GM12864 (cell line): ENCODE measurements around the gene FOXL1.

Experiments
- DNase-seq: peaks from one replicate; pipeline ENCODE4 v3.0.0-alpha.2; 2011; ENCODE audit warnings: low read depth
- H3K4me3 ChIP-seq: 2 replicates; pipeline ENCODE4 v1.5.1; 2011; ENCODE audit warnings: mild to moderate bottlenecking, low read depth, low read length, control low read depth
- CTCF ChIP-seq: IDR thresholded peaks from 2 replicates; pipeline ENCODE4 v1.5.1; 2011; ENCODE audit warnings: low read depth, mild to moderate bottlenecking, moderate library complexity, low read length, control low read depth, inconsistent platforms; ENCODE audit errors: missing control alignments

Gene FOXL1

GRCh38 chr16:86533076-86533475 lies 45.3 kb upstream of the FOXL1 start:
- no peak for TF ChIP-seq CTCF
- no peak overlapping the region for H3K4me3 ChIP-seq
- no peak for DNase-seq

GRCh38 chr16:86533767-86534351 lies 44.5 kb upstream of the FOXL1 start:
- no peak overlapping the region for H3K4me3 ChIP-seq
- DNase-seq: no peak
- TF ChIP-seq CTCF: no peak

GRCh38 chr16:86534779-86535615 lies 43.4 kb upstream of the FOXL1 start:
- no peak for TF ChIP-seq CTCF
- no peak for DNase-seq
- no peak overlapping the region for H3K4me3 ChIP-seq

DNA sequence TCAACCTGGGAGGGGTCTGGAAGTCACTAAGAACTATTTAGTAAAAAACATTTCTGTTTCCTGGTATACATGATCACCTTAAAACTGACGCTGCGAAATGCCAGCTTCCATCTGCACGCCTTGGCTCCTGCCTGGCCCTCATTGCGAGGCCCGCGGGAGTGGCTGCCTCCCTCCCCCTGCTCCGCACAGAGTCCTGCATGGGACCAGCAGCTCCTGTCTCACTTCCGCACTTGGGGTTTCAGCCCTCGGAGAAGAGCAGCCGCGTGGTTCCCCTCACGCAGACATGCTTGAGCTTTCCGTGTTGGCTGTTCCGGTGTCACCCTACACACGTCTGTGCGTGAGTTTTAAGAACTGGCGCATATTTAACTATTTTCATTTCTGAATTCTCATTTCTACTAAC lies 41.7 kb upstream of the FOXL1 start:
- DNase-seq: no peak

DNA sequence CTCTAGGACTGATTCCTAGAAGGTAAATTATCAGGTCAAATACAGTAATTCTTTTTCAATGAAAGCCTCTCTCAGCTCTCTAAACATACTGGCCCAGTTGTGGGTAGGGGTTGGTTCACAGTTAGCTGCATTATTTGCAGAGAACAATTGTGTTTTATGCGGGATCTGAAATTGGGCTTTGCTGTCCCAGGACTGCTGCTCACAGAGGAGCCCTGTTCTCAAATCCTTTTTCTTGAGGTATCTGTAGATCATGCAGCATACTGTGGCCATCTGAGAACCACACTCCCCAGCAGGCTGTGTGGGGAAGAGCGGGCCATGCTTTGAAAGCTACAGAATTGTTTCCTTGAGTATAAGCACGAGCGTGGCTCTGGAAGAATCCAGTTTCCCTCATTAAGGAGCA lies 40.9 kb upstream of the FOXL1 start:
- no peak for TF ChIP-seq CTCF
- H3K4me3 ChIP-seq: no peak overlapping the region
- DNase-seq: no peak

More for the DNA sequence above, 41.7 kb upstream of the FOXL1 start:
- H3K4me3 ChIP-seq: no peak overlapping the region
- no peak for TF ChIP-seq CTCF

DNA sequence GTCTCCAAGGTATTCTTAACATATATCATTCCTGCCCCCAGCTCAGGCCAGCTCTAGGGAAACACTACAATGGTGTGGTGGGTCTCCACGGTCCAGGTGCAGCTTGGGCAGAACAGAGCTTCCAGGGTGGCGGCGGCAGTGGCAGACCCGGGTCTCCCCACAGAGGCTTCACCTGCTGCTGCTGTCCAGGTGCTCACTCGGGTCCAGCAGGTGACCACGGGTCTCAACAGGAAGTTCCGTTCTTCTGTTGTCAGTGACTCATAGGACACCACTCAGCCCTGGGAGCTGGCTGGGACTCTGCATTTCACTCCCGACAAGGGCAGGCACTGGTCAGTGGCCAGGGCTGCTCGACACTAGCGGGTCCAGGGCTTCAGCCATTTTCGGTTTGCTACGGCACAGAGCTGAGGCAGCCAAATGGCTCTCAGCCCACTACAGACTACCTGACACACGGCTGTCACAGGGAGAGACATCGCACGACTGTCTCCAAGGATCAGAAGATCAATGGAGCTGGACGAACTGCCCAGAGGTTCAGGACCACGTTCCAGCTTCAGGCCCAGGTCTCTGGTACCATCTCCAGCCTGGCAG lies 40.1 kb upstream of the FOXL1 start:
- no peak for DNase-seq
- no peak for TF ChIP-seq CTCF
- no peak overlapping the region for H3K4me3 ChIP-seq
